ENCODE measurements around the gene OGFRL1. TPM values are rescaled to one million over a fixed set of nuclear protein-coding genes. Genes with fewer than 3 reads are reported as not detected.

Gene OGFRL1
- total and polyA plus RNA-seq, 2 experiments from 2014 or later, result 1.1 to 4.5 TPM

DNA sequence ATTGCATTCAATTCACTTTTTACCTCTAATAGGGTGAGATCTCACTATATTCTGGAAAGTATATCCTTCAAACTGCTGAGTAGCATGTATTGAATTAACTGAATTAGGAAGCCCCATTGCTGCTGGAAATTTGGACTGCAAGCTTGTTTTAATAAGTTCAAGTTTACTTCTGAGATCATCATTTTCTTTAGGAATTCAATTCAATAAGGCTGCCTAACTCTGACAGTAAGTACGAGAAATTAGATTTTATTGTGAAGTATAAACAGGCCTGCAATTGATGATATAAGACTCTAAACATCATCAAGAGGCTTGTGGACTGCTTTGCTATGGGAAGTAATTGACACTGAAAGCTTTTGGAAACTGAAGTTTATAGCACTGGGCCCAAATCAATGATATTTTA is 44.4 kb downstream of the OGFRL1 start:
- H3K36me3 ChIP-seq, result no peaks in the 10 kb centered on the region
- TF ChIP-seq, protein P1, sequence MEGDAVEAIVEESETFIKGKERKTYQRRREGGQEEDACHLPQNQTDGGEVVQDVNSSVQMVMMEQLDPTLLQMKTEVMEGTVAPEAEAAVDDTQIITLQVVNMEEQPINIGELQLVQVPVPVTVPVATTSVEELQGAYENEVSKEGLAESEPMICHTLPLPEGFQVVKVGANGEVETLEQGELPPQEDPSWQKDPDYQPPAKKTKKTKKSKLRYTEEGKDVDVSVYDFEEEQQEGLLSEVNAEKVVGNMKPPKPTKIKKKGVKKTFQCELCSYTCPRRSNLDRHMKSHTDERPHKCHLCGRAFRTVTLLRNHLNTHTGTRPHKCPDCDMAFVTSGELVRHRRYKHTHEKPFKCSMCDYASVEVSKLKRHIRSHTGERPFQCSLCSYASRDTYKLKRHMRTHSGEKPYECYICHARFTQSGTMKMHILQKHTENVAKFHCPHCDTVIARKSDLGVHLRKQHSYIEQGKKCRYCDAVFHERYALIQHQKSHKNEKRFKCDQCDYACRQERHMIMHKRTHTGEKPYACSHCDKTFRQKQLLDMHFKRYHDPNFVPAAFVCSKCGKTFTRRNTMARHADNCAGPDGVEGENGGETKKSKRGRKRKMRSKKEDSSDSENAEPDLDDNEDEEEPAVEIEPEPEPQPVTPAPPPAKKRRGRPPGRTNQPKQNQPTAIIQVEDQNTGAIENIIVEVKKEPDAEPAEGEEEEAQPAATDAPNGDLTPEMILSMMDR (IDR thresholded peaks at IDR 0.05; ENCODE audit: low read depth, low read length), result no peak
- no peak overlapping the region for H3K27ac ChIP-seq
- no peak for DNase-seq (ENCODE audit: low read depth in 1 of 2, low spot score in 1 of 2)
- no peaks in the 10 kb centered on the region for H3K27me3 ChIP-seq
- H3K9me3 ChIP-seq (ENCODE audit: low read depth), result no peaks in the 10 kb centered on the region
- H3K4me3 ChIP-seq, result no peak overlapping the region
- no peaks in the 10 kb centered on the region for H3K4me1 ChIP-seq (ENCODE audit: low read depth)

DNA sequence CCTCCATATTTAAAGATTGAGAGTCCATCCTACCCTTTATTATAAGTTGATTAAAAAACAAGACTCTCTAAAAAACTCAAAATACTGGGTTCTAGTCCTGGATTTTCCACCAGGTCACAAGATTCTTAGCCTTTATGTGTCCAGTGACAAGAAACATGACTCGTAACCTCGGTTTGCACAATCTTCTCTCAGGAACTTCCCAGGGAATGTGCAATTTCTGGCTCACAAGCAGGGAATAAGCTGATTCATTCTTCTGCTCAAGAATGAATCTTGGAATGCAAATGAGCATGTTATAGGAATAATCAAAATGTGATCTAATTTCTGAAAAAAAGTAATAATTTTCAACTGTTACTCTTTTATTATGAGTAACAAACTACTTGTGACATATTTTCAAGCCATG is 45.1 kb downstream of the OGFRL1 start:
- H3K27me3 ChIP-seq, result no peaks in the 10 kb centered on the region
- TF ChIP-seq, protein P1 (IDR thresholded peaks at IDR 0.05; ENCODE audit: low read depth, low read length), result no peak
- H3K27ac ChIP-seq, result no peak overlapping the region
- H3K4me1 ChIP-seq (ENCODE audit: low read depth), result no peaks in the 10 kb centered on the region
- H3K9me3 ChIP-seq (ENCODE audit: low read depth), result no peaks in the 10 kb centered on the region
- H3K36me3 ChIP-seq, result no peaks in the 10 kb centered on the region
- DNase-seq (ENCODE audit: low read depth in 1 of 2, low spot score in 1 of 2), result peak in 1 of 2 donors; percentile 92
- no peak overlapping the region for H3K4me3 ChIP-seq

- TF ChIP-seq, protein P1 (IDR thresholded peaks at IDR 0.05; ENCODE audit: low read depth, low read length), result no peak
- DNase-seq (ENCODE audit: low read depth in 1 of 2, low spot score in 1 of 2), result no peak
- no peaks in the 10 kb centered on the region for H3K9me3 ChIP-seq (ENCODE audit: low read depth)
- no peaks in the 10 kb centered on the region for H3K27me3 ChIP-seq
- no peaks in the 10 kb centered on the region for H3K36me3 ChIP-seq
- H3K4me3 ChIP-seq, result no peak overlapping the region
- H3K4me1 ChIP-seq (ENCODE audit: low read depth), result no peaks in the 10 kb centered on the region
- no peak overlapping the region for H3K27ac ChIP-seq
These were observed 46.2 kb downstream of the OGFRL1 start for GRCh38 chr6:71334768-71335167.

- Histone ChIP-seq H3K9me3 (ENCODE audit: low read depth) (no peaks in the 10 kb centered on the region), H3K27me3 (no peaks in the 10 kb centered on the region), H3K4me3 (no peak overlapping the region), H3K36me3 (no peaks in the 10 kb centered on the region), H3K4me1 (ENCODE audit: low read depth) (no peaks in the 10 kb centered on the region), H3K27ac (no peak overlapping the region)
- DNase-seq (ENCODE audit: low read depth in 1 of 2, low spot score in 1 of 2), result no peak
- TF ChIP-seq, protein P1 (IDR thresholded peaks at IDR 0.05; ENCODE audit: low read depth, low read length), result no peak
These were observed 46.9 kb downstream of the OGFRL1 start for GRCh38 chr6:71335544-71335943.

DNA sequence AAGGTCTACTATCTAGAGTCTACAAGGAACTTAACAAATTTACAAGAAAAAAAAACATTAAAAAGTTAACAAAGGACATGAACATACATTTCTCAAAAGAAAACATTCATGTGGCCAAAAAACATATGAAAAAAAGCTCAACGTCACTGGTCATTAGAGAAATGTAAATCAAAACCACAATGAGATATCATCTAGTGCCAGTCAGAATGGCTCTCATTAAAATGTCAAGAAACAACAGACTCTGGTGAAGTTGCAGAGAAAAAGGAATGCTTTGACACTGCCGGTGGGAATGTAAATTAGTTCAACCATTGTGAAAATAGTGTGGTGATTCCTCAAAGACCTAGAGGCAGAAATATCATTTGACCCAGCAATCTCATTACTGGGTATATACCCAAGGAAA is 48.3 kb downstream of the OGFRL1 start:
- TF ChIP-seq, protein P1 (IDR thresholded peaks at IDR 0.05; ENCODE audit: low read depth, low read length), result no peak
- no peak for DNase-seq (ENCODE audit: low read depth in 1 of 2, low spot score in 1 of 2)
- Histone ChIP-seq H3K9me3 (ENCODE audit: low read depth) (no peaks in the 10 kb centered on the region), H3K27me3 (no peaks in the 10 kb centered on the region), H3K4me3 (no peak overlapping the region), H3K36me3 (no peaks in the 10 kb centered on the region), H3K27ac (no peak overlapping the region), H3K4me1 (ENCODE audit: low read depth) (no peaks in the 10 kb centered on the region)

Measured in cardiac muscle cell (in vitro differentiated cells and primary cell).